Breast epithelium (tissue), 3 donors: Measurements from ENCODE around the gene NDC1.

Experiments used
- POLR2A ChIP-seq: fragments of 450-650 bp; IDR thresholded peaks from one replicate; pipeline ENCODE4 v1.6.1; 2016; ENCODE audit warnings: antibody characterized with exemption, mild to moderate bottlenecking, moderate library complexity
- POLR2AphosphoS5 ChIP-seq, 3 donors: sonication (generic); formaldehyde crosslinking; IDR thresholded peaks; one replicate each; pipeline ENCODE4 v1.6.1; 2017; ENCODE audit warnings: antibody characterized with exemption in 3 of 3
- TF ChIP-seq, protein P1 (sequence below), 3 donors: fragments of 450-650 bp; IDR thresholded peaks; one replicate each; pipeline ENCODE4 v1.5.1; 2016 to 2017; ENCODE audit warnings: antibody characterized with exemption in 3 of 3, mild to moderate bottlenecking in 3 of 3, moderate library complexity in 3 of 3

DNA sequence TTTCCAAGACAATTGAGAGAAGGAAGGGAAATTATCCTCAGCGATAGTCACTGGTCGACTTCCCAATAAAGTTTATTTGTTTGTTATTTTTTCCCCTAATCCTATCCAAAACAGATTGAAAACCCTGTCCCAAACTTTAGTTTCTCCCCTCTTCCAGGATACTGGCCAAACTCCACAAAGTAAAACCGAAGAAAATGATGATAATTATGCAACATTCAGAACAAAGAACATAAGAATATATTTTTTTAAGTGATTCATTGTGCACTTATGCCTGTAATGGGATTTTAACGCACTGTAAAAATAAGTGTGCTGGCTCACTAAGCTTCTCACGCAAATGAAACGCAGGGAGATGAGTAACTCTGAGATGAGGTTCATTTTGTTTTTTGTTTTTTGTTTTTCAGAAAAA is 105.2 kb downstream of the NDC1 start:
- TF ChIP-seq, protein P1, sequence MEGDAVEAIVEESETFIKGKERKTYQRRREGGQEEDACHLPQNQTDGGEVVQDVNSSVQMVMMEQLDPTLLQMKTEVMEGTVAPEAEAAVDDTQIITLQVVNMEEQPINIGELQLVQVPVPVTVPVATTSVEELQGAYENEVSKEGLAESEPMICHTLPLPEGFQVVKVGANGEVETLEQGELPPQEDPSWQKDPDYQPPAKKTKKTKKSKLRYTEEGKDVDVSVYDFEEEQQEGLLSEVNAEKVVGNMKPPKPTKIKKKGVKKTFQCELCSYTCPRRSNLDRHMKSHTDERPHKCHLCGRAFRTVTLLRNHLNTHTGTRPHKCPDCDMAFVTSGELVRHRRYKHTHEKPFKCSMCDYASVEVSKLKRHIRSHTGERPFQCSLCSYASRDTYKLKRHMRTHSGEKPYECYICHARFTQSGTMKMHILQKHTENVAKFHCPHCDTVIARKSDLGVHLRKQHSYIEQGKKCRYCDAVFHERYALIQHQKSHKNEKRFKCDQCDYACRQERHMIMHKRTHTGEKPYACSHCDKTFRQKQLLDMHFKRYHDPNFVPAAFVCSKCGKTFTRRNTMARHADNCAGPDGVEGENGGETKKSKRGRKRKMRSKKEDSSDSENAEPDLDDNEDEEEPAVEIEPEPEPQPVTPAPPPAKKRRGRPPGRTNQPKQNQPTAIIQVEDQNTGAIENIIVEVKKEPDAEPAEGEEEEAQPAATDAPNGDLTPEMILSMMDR (IDR thresholded peaks at IDR 0.05): no peak
- TF ChIP-seq POLR2A (no peak), POLR2AphosphoS5 (IDR thresholded peaks at IDR 0.05) (no peak)
